Neural crest cell (in vitro differentiated cells): Measurements from ENCODE around the gene COMMD3. TPM values are rescaled to one million over a fixed set of nuclear protein-coding genes. Genes with fewer than 3 reads are reported as not detected.
"Not testable (repeated sequence)": the region's sequence is repeated elsewhere in the genome, so short reads cannot be mapped to it uniquely, and the experiment has no call there.

Experiments used
- DNase-seq: peaks from one replicate; pipeline ENCODE4 v3.0.0; 2021; ENCODE audit warnings: low read depth, mixed read lengths, low spot score
- H3K27ac Mint-ChIP-seq: one replicate; pipeline ENCODE4 v1.8.0; 2021; ENCODE audit warnings: mild to moderate bottlenecking, mixed read lengths; ENCODE audit not compliant: unreplicated experiment
- H3K27me3 Mint-ChIP-seq: 2 replicates; pipeline ENCODE4 v1.8.0; 2021; ENCODE audit warnings: low read depth, mild to moderate bottlenecking, mixed read lengths
- H3K36me3 Mint-ChIP-seq: 2 replicates; pipeline ENCODE4 v1.8.0; 2021; ENCODE audit warnings: low read depth, mild to moderate bottlenecking, mixed read lengths
- H3K4me1 Mint-ChIP-seq: 2 replicates; pipeline ENCODE4 v1.8.0; 2021; ENCODE audit warnings: mixed read lengths
- H3K4me3 Mint-ChIP-seq: one replicate; pipeline ENCODE4 v1.8.0; 2021; ENCODE audit warnings: mild to moderate bottlenecking, mixed read lengths
- H3K9me3 Mint-ChIP-seq: 2 replicates; pipeline ENCODE4 v1.8.0; 2021; ENCODE audit warnings: mixed read lengths
- CTCF ChIP-seq: fragments of 200-600 bp; sonication (generic); conservative IDR thresholded peaks from 2 replicates; pipeline ENCODE4 v1.5.0; 2021; ENCODE audit warnings: antibody characterized with exemption, mild to moderate bottlenecking
- total RNA-seq: library from RNA; stranded (reverse); gene quantifications from 2 replicates; pipeline ENCODE4 v1.2.1, GENCODE V29; 2021

The COMMD3 gene
- total RNA-seq, 1 donor from 2014 or later: 35.1 TPM

- Mint-ChIP-seq H3K9me3 (no peaks in the 10 kb centered on the region), H3K36me3 (no peaks in the 10 kb centered on the region), H3K27me3 (peaks cover 13% of the 10 kb centered on the region), H3K27ac (no peak overlapping the region), H3K4me3 (no peak overlapping the region), H3K4me1 (no peaks in the 10 kb centered on the region)
- DNase-seq: no peak
- no peak for TF ChIP-seq CTCF
These were observed 40.2 kb downstream of the COMMD3 start for GRCh38 chr10:22356324-22356873.

- not testable (repeated sequence) for DNase-seq, H3K4me1 Mint-ChIP-seq, H3K9me3 Mint-ChIP-seq, H3K4me3 Mint-ChIP-seq, H3K36me3 Mint-ChIP-seq, H3K27ac Mint-ChIP-seq
- H3K27me3 Mint-ChIP-seq: peaks cover 13% of the 10 kb centered on the region
These were observed 41.6 kb downstream of the COMMD3 start for GRCh38 chr10:22357770-22358169.

GRCh38 chr10:22363305-22363704 is 47.1 kb downstream of the COMMD3 start:
- H3K4me3 Mint-ChIP-seq: no peak overlapping the region
- H3K9me3 Mint-ChIP-seq: no peaks in the 10 kb centered on the region
- H3K27ac Mint-ChIP-seq: no peak overlapping the region
- H3K4me1 Mint-ChIP-seq: no peaks in the 10 kb centered on the region
- no peaks in the 10 kb centered on the region for H3K27me3 Mint-ChIP-seq
- no peak for TF ChIP-seq CTCF
- DNase-seq: no peak
- H3K36me3 Mint-ChIP-seq: no peaks in the 10 kb centered on the region

- DNase-seq: no peak
- no peaks in the 10 kb centered on the region for H3K27me3 Mint-ChIP-seq
- no peak overlapping the region for H3K4me3 Mint-ChIP-seq
- no peak for TF ChIP-seq CTCF
- no peaks in the 10 kb centered on the region for H3K4me1 Mint-ChIP-seq
- no peaks in the 10 kb centered on the region for H3K9me3 Mint-ChIP-seq
- H3K27ac Mint-ChIP-seq: no peak overlapping the region
- H3K36me3 Mint-ChIP-seq: no peaks in the 10 kb centered on the region
These were observed 48.4 kb downstream of the COMMD3 start for GRCh38 chr10:22364407-22365140.

GRCh38 chr10:22365233-22365632 is 49.0 kb downstream of the COMMD3 start:
- Mint-ChIP-seq H3K36me3 (no peaks in the 10 kb centered on the region), H3K4me1 (no peaks in the 10 kb centered on the region), H3K27me3 (no peaks in the 10 kb centered on the region), H3K9me3 (no peaks in the 10 kb centered on the region), H3K27ac (no peak overlapping the region), H3K4me3 (no peak overlapping the region)
- DNase-seq: no peak
- no peak for TF ChIP-seq CTCF

GRCh38 chr10:22365644-22366434 is 49.7 kb downstream of the COMMD3 start:
- H3K4me1 Mint-ChIP-seq: no peaks in the 10 kb centered on the region
- H3K27me3 Mint-ChIP-seq: no peaks in the 10 kb centered on the region
- no peaks in the 10 kb centered on the region for H3K9me3 Mint-ChIP-seq
- DNase-seq: no peak
- H3K27ac Mint-ChIP-seq: no peak overlapping the region
- TF ChIP-seq CTCF: no peak
- H3K36me3 Mint-ChIP-seq: no peaks in the 10 kb centered on the region
- H3K4me3 Mint-ChIP-seq: no peak overlapping the region
